HG03354 (cell line): ENCODE measurements around the gene INKA2.
A peak's percentile ranks its signal among the peaks of the same experiment; 100 is the strongest.
"Not testable (repeated sequence)": the region's sequence is repeated elsewhere in the genome, so short reads cannot be mapped to it uniquely, and the experiment has no call there.

ENCODE experiments used
- ATAC-seq: cut with Tn5 transposase; IDR thresholded peaks from one replicate; pipeline ENCODE4 v1.9.1; 2021; ENCODE audit warnings: mild to moderate bottlenecking; ENCODE audit not compliant: unreplicated experiment, poor library complexity, severe bottlenecking

The INKA2 gene

GRCh38 chr1:111751906-111752575 is 12.8 kb upstream of the INKA2 start:
- ATAC-seq = no peak

- ATAC-seq = no peak
These were observed 11.7 kb upstream of the INKA2 start for GRCh38 chr1:111750856-111751255.

GRCh38 chr1:111749628-111750027 is 10.4 kb upstream of the INKA2 start:
- ATAC-seq = no peak

- no peak for ATAC-seq
These were observed 8.8 kb upstream of the INKA2 start for GRCh38 chr1:111747947-111748346.

- peak; percentile 67 for ATAC-seq
These were observed 8.1 kb upstream of the INKA2 start for GRCh38 chr1:111747282-111747734.

GRCh38 chr1:111746614-111746999 is 7.4 kb upstream of the INKA2 start:
- ATAC-seq = no peak

GRCh38 chr1:111745675-111746613 is 6.7 kb upstream of the INKA2 start:
- ATAC-seq = no peak

GRCh38 chr1:111743679-111744101 is 4.5 kb upstream of the INKA2 start:
- no peak for ATAC-seq

- no peak for ATAC-seq
These were observed 3.8 kb upstream of the INKA2 start for GRCh38 chr1:111742938-111743549.

GRCh38 chr1:111742292-111742691 is 3.1 kb upstream of the INKA2 start:
- not testable (repeated sequence) for ATAC-seq

- peak; percentile 1 for ATAC-seq
These were observed 950 bp upstream of the INKA2 start for GRCh38 chr1:111739925-111740765.

- peak; percentile 49 for ATAC-seq
These were observed 580 bp downstream of the INKA2 start for GRCh38 chr1:111738436-111739193.

- no peak for ATAC-seq
These were observed 1.1 kb downstream of the INKA2 start for GRCh38 chr1:111738133-111738435.

- ATAC-seq = no peak
These were observed 1.7 kb downstream of the INKA2 start for GRCh38 chr1:111737216-111738132.

GRCh38 chr1:111736548-111737215 is 2.5 kb downstream of the INKA2 start:
- no peak for ATAC-seq

- ATAC-seq = no peak
These were observed 3.2 kb downstream of the INKA2 start for GRCh38 chr1:111735858-111736544.

- ATAC-seq = no peak
These were observed 3.9 kb downstream of the INKA2 start for GRCh38 chr1:111735321-111735720.
